Measurements from ENCODE around the gene TRAPPC10.
A peak's percentile ranks its signal among the peaks of the same experiment; 100 is the strongest.

Gene TRAPPC10, protein sequence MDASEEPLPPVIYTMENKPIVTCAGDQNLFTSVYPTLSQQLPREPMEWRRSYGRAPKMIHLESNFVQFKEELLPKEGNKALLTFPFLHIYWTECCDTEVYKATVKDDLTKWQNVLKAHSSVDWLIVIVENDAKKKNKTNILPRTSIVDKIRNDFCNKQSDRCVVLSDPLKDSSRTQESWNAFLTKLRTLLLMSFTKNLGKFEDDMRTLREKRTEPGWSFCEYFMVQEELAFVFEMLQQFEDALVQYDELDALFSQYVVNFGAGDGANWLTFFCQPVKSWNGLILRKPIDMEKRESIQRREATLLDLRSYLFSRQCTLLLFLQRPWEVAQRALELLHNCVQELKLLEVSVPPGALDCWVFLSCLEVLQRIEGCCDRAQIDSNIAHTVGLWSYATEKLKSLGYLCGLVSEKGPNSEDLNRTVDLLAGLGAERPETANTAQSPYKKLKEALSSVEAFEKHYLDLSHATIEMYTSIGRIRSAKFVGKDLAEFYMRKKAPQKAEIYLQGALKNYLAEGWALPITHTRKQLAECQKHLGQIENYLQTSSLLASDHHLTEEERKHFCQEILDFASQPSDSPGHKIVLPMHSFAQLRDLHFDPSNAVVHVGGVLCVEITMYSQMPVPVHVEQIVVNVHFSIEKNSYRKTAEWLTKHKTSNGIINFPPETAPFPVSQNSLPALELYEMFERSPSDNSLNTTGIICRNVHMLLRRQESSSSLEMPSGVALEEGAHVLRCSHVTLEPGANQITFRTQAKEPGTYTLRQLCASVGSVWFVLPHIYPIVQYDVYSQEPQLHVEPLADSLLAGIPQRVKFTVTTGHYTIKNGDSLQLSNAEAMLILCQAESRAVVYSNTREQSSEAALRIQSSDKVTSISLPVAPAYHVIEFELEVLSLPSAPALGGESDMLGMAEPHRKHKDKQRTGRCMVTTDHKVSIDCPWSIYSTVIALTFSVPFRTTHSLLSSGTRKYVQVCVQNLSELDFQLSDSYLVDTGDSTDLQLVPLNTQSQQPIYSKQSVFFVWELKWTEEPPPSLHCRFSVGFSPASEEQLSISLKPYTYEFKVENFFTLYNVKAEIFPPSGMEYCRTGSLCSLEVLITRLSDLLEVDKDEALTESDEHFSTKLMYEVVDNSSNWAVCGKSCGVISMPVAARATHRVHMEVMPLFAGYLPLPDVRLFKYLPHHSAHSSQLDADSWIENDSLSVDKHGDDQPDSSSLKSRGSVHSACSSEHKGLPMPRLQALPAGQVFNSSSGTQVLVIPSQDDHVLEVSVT

GRCh38 chr21:44011579-44012473 lies at the start of gene TRAPPC10:
TRAPPC10 (plus strand) TSS chr21:44012309; CDS start chr21:44012494, 185 bp downstream.
- H3K4me3 ChIP-seq (ENCODE audit: low read depth, low read length) = peak within 1 kb of the TSS; percentile 81
- DNase-seq (ENCODE audit: low read depth) = peak; percentile 49

DNA sequence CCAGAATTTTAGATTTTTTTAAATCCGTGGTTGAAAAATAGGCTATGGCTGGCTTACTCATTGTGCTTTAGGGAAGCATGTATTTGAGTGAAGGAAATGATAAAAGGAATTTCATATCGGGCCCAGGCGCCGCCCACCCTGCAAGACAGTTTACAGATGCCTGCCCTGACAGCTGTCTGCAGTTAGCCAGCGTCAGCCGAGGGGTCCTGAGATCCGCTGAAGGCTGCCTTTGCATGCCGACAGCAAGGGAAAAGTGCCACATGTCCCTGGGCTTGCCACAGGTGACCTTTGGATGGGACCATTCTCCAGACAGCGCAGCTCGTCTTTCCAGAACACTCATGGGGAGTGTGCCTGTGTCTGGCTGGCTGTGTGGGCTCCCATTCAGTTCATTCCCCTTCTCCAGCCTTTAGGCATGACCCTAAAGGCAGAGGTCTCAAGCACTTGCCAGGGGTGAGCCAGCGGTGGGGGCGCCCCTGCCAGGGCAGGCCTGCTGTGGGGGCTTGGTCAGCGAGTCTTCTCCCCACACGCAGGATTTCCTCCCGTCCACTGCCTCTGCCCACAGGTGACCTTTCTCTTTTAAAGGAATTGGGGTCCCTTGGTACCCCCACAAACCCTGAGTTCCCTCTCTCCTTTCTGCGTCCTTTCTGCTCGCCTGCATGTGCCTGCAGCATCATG lies 46.1 kb upstream of the TRAPPC10 start:
- no peak overlapping the region for H3K4me3 ChIP-seq (ENCODE audit: low read depth, low read length)
- no peak for DNase-seq (ENCODE audit: low read depth)

- DNase-seq (ENCODE audit: low read depth) = no peak
- H3K4me3 ChIP-seq (ENCODE audit: low read depth, low read length) = no peak overlapping the region
Observed at GRCh38 chr21:43966946-43967512, 45.1 kb upstream of the TRAPPC10 start.

DNA sequence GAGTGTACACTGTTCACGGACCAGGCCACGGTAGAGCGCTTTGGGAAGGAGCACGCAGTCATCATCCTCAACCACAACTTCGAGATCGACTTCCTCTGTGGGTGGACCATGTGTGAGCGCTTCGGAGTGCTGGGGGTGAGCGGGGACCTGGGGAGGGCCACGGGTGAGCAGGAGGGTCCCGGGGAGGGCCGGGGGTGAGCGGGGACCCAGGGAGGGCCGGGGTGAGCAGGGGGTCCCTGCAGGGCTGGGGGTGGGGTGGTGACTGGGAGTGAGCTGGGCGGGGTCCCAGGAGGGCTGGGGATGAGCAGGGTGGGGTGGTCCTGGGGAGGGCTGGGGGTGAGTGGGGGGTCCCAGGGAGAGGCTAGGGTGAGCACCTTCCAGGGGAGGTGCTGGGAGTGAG lies 44.1 kb upstream of the TRAPPC10 start:
- DNase-seq (ENCODE audit: low read depth) = no peak
- no peak overlapping the region for H3K4me3 ChIP-seq (ENCODE audit: low read depth, low read length)

- no peak for DNase-seq (ENCODE audit: low read depth)
- no peak overlapping the region for H3K4me3 ChIP-seq (ENCODE audit: low read depth, low read length)
Observed at GRCh38 chr21:43968410-43969114, 43.5 kb upstream of the TRAPPC10 start.

DNA sequence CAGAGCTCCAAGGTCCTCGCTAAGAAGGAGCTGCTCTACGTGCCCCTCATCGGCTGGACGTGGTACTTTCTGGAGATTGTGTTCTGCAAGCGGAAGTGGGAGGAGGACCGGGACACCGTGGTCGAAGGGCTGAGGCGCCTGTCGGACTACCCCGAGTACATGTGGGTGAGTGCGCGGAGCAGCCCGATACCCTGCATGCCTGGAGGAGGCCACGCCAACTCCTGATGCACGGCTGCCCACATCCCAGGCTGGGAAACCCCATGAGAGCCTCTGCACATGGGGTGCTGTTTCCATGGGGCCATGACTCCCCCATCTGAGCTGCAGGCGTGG lies 43.0 kb upstream of the TRAPPC10 start:
- no peak overlapping the region for H3K4me3 ChIP-seq (ENCODE audit: low read depth, low read length)

GRCh38 chr21:43970551-43970950 lies 41.6 kb upstream of the TRAPPC10 start:
- no peak overlapping the region for H3K4me3 ChIP-seq (ENCODE audit: low read depth, low read length)
- no peak for DNase-seq (ENCODE audit: low read depth)

More for the DNA sequence above, 43.0 kb upstream of the TRAPPC10 start:
- no peak for DNase-seq (ENCODE audit: low read depth)

DNA sequence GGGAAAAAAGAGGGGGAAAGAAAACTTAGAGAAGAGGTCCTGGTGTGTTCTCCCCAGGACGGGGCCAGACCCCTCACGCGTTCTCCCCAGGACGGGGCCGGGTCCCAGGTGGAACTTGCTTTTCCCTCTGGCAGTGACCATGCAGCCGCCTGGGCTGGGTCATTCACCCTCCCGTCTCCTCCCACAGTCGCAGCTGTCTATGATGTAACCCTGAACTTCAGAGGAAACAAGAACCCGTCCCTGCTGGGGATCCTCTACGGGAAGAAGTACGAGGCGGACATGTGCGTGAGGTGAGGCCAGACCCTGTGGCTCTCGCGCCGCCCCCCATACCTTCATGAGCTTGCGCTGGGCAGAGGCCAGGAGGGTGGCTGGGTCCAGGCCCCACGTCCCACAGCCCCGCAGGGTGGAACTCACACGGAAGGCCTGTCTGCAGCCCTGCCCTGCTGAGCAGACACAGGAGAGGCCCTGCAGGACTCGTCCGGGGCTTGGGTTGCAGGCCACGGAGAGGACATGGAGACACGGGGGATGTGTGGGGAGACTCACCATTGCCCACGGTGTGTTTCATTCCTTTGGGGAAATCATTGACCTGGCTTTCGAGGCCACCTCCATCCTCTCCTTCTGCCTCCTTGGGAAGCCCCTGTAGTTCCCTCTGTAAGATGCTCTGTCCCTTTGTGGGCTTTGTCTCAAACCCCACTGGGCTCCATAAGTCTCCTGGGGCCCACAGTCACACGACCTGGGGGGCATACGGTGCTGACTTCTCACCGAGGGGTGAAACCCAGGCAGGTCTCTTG lies 40.7 kb upstream of the TRAPPC10 start:
- no peak for DNase-seq (ENCODE audit: low read depth)

DNA sequence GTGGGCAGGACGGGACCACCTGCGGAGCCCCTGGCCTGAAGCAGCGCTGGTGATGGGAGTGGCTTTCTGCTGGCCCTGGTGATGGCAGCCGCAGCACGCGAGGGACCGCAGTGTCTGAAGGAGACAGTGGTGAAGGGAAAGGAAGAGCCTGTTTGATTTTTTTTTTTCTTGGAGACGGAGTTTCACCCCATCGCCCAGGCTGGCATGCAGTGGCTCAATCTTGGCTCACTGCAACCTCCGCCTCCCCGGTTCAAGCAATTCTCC lies 40.2 kb upstream of the TRAPPC10 start:
- no peak overlapping the region for H3K4me3 ChIP-seq (ENCODE audit: low read depth, low read length)
- DNase-seq (ENCODE audit: low read depth) = no peak

More for the DNA sequence above, 40.7 kb upstream of the TRAPPC10 start:
- H3K4me3 ChIP-seq (ENCODE audit: low read depth, low read length) = no peak overlapping the region

DNA sequence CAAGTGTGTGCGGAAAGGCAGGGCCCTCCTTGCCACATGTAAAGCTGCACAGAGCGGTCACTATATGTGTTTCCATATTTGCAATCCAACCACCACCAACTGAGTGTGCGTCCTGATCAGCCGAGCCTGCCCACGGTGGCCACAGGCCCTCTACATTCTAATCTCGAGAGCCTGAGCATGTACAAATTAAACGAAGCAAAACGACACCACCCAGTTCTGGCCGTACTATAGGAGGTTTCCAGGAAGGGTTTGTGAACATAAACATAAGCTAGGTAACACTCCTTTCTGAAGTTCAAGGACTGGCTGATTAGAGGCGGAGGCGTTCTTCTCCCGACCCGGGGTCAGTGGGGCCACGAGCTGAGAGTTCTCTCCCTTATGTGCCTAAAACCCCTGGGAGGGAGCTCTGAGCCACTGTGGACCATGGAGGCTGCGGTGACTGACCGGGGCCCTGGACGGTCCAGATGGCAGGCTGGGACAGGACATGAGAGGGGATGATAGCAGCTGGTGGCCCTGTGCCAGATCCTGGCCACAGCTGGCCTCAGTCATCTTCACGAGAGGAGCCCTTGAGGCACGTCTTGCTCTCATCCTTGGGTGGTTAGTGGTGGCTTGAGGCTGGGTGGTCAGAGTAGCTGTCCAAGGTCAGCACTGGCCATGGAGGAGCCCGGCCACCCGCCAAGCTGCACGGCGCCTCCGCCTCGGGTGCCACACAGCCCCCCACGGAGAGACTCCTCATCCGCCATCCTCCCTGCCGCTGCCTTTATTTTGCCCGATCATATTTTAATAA lies 39.1 kb upstream of the TRAPPC10 start:
- no peak overlapping the region for H3K4me3 ChIP-seq (ENCODE audit: low read depth, low read length)
- no peak for DNase-seq (ENCODE audit: low read depth)

DNA sequence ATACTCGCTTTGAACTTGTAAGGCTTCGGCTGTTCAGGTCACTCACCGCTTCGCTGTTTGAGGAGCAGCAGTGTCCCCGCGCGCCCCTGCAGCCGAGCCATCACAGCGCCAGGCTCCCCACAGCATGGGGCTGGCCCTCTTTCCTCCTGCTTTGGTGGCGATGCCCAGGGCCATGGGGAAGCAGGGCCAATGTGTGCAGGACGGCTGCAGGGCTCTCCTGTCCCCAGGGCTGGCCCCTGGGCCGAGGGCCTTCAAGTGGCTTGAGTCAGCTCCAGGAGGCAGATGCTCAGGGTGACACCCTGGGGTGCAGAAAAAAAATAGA lies 38.5 kb upstream of the TRAPPC10 start:
- H3K4me3 ChIP-seq (ENCODE audit: low read depth, low read length) = no peak overlapping the region
- DNase-seq (ENCODE audit: low read depth) = no peak

DNA sequence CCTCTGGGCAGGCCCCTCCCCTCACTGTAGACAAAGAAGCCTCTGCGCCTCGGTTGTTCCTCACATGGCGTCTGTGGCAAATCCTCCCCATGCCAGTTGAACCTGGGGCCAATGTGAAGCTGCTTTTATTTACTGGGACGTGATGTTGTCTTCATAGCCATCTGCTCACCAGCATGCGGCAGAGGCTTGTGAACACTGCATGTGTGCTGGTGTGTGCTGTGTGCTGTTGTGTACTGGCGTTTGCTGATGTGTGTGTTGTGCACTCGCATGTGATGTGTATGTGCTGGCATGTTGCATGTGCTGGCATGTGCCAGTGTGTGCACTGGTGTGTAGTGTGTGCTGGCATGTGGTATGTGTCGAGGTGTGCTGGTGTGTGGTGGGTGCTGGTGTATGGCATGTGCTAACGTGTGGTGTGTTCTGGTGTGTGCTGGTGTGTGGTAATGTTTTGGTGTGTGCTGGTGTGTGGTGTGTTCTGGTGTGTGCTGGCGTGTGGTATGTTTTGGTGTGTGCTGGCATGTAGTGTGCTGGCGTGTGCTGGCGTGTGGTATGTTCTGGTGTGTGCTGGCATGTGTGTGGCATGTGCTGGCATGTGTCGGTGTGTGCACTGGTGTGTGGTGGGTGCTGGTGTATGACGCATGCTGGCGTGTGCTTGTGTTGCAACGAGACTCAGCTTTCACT lies 37.2 kb upstream of the TRAPPC10 start:
- no peak overlapping the region for H3K4me3 ChIP-seq (ENCODE audit: low read depth, low read length)
- DNase-seq (ENCODE audit: low read depth) = no peak

DNA sequence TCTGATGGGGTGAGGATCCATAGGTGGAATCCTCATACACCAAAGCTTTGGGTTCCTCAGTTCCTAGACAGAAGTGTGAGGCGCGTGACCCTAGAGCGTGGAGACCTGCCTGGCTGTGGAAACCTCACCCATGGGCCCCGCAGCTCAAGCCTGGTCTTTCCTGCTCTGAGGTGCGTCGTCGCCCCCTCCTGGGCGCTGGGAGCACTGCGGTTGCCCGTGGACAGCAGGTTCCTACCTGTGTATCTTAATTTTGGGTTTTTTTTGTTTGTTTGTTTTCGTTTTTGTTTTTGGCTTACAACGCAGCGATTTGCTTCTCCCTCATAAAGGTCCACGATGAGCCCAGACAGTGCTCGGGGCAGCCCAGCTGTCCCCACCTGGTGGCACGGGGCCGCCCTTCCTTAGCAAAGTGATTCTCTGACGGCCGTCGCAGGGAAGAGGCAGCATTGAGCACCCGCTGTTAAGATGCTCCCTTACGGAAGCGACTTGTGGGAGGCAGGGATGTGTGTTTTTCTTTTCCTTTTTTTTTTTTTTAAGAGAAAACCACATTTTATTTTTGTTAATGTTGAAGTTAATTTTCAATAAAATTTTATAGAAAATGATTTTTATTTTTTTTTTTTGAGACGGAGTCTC lies 36.5 kb upstream of the TRAPPC10 start:
- DNase-seq (ENCODE audit: low read depth) = no peak

GRCh38 chr21:43976661-43977060 lies 35.4 kb upstream of the TRAPPC10 start:
- H3K4me3 ChIP-seq (ENCODE audit: low read depth, low read length) = no peak overlapping the region
- no peak for DNase-seq (ENCODE audit: low read depth)

More for the DNA sequence above, 36.5 kb upstream of the TRAPPC10 start:
- no peak overlapping the region for H3K4me3 ChIP-seq (ENCODE audit: low read depth, low read length)

DNA sequence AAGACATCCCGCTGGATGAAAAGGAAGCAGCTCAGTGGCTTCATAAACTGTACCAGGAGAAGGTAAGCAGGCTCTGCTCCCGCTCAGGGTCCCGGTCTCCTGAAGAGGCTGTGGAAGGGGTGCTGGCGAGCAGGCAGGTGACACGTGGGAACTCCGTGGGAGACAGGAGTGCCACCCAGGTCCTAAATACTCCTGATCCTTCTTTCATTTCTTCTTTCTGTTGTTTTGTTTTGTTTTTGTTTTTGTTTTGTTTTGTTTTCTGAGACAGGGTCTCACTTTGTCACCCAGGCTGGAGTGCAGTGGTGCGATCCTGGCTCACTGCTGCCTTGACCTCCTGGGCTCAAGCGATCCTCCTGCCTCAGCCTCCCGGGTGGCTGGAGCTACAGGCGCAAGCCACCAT lies 34.0 kb upstream of the TRAPPC10 start:
- DNase-seq (ENCODE audit: low read depth) = no peak
- no peak overlapping the region for H3K4me3 ChIP-seq (ENCODE audit: low read depth, low read length)
